SK-N-MC (cell line): Measurements from ENCODE around the gene SIRT7.

ENCODE experiments used
- EZH2 ChIP-seq: fragments of 200-600 bp; sonication (generic); IDR thresholded peaks from one replicate; pipeline ENCODE4 v1.6.1; 2017; ENCODE audit warnings: antibody characterized with exemption
- FOXP2 ChIP-seq: optimal IDR thresholded peaks from 2 replicates; pipeline ENCODE3; 2011; ENCODE audit warnings: mild to moderate bottlenecking, moderate library complexity; ENCODE audit not compliant: insufficient read depth; ENCODE audit errors: extremely low read length, control extremely low read depth
- POLR2AphosphoS5 ChIP-seq: IDR thresholded peaks from 2 replicates; pipeline ENCODE4 v1.6.1; 2012; ENCODE audit warnings: mild to moderate bottlenecking, low read depth, low read length, borderline replicate concordance

GRCh38 chr17:81906476-81907218 is 11.3 kb downstream of the SIRT7 start:
- no peak for TF ChIP-seq POLR2AphosphoS5
- no peak for TF ChIP-seq EZH2
- no peak for TF ChIP-seq FOXP2
